ENCODE data around the gene ATP5IF1. TPM values are rescaled to one million over a fixed set of nuclear protein-coding genes. Genes with fewer than 3 reads are reported as not detected.

The ATP5IF1 gene
- total and polyA plus RNA-seq, 4 experiments from 2014 or later = 111 to 743 (median 247) TPM

- H3K9me3 ChIP-seq (ENCODE audit: control insufficient read depth in 1 of 2, low read length in 2 of 2) = no peaks in the 10 kb centered on the region
- ChIA-PET POLR2A (ENCODE audit: partially characterized antibody) (no interaction called here), CTCF (ENCODE audit: partially characterized antibody) (interaction anchor here (0.6 to 2.5 kb wide), 4 partner anchors 12 to 339 kb away, joined by 3 to 9 read pairs (median 4); no protein-coding TSS in a partner anchor)
- Mint-ChIP-seq H3K27me3 (no peaks in the 10 kb centered on the region), H3K27ac (no peak overlapping the region), H3K4me3 (peak overlapping the region in 3 of 8 donors; percentile 25 to 57 (median 52)), H3K36me3 (peaks cover 35 to 46% of the 10 kb centered on the region in 2 donors), H3K9me3 (peaks cover 0 to 14% (median 7%) of the 10 kb centered on the region in 8 donors), H3K4me1 (peaks cover 30 to 53% (median 42%) of the 10 kb centered on the region in 4 donors)
- DNase-seq = no peak
- H3K27me3 ChIP-seq (ENCODE audit: insufficient read depth, low read length) = no peaks in the 10 kb centered on the region
- peaks cover 7% of the 10 kb centered on the region for H3K36me3 ChIP-seq (ENCODE audit: insufficient read depth, low read length)
- no peak overlapping the region for H3K4me3 ChIP-seq (ENCODE audit: low read length in 2 of 2)
- H3K4me1 ChIP-seq (ENCODE audit: insufficient read depth, low read length) = peaks cover 49% of the 10 kb centered on the region
- H3K27ac ChIP-seq (ENCODE audit: low read depth, low read length) = no peak overlapping the region
- intact Hi-C loops (cut with micrococcal nuclease) = no loop called here
Observed at GRCh38 chr1:28196330-28196729, 39.6 kb upstream of the ATP5IF1 start.

- Mint-ChIP-seq H3K27me3 (no peaks in the 10 kb centered on the region), H3K27ac (peak overlapping the region in 3 of 7 donors; percentile 55 to 66 (median 60)), H3K9me3 (peaks cover 0 to 14% (median 7%) of the 10 kb centered on the region in 8 donors), H3K4me1 (peaks cover 30 to 53% (median 42%) of the 10 kb centered on the region in 4 donors), H3K36me3 (peaks cover 39 to 52% of the 10 kb centered on the region in 2 donors), H3K4me3 (peak overlapping the region in 4 of 8 donors; percentile 9 to 62 (median 38))
- intact Hi-C loops (cut with micrococcal nuclease) = no loop called here
- peaks cover 49% of the 10 kb centered on the region for H3K4me1 ChIP-seq (ENCODE audit: insufficient read depth, low read length)
- no peaks in the 10 kb centered on the region for H3K27me3 ChIP-seq (ENCODE audit: insufficient read depth, low read length)
- no peak for DNase-seq
- ChIA-PET CTCF (ENCODE audit: partially characterized antibody) (interaction anchor here (0.7 kb wide), 1 partner anchor 380 kb away, joined by 3 read pairs; no protein-coding TSS in a partner anchor), POLR2A (ENCODE audit: partially characterized antibody) (interaction anchor here (0.6 kb wide), 1 partner anchor 428 kb away, joined by 4 read pairs; no protein-coding TSS in a partner anchor)
- H3K27ac ChIP-seq (ENCODE audit: low read depth, low read length) = no peak overlapping the region
- H3K4me3 ChIP-seq (ENCODE audit: low read length in 2 of 2) = peak overlapping the region in 1 of 2 donors; percentile 29
- H3K9me3 ChIP-seq (ENCODE audit: control insufficient read depth in 1 of 2, low read length in 2 of 2) = no peaks in the 10 kb centered on the region
- peaks cover 8% of the 10 kb centered on the region for H3K36me3 ChIP-seq (ENCODE audit: insufficient read depth, low read length)
Observed at GRCh38 chr1:28197682-28198415, 38.1 kb upstream of the ATP5IF1 start.

- Histone ChIP-seq H3K27me3 (ENCODE audit: insufficient read depth, low read length) (no peaks in the 10 kb centered on the region), H3K4me3 (ENCODE audit: low read length in 2 of 2) (no peak overlapping the region), H3K36me3 (ENCODE audit: insufficient read depth, low read length) (peaks cover 21% of the 10 kb centered on the region), H3K9me3 (ENCODE audit: control insufficient read depth in 1 of 2, low read length in 2 of 2) (no peaks in the 10 kb centered on the region), H3K4me1 (ENCODE audit: insufficient read depth, low read length) (peaks cover 49% of the 10 kb centered on the region), H3K27ac (ENCODE audit: low read depth, low read length) (peak overlapping the region; percentile 8)
- intact Hi-C loops (cut with micrococcal nuclease) = loop anchor here (1.0 kb wide), 1 partner anchor 108 kb away; no protein-coding TSS in a partner anchor
- CTCF ChIA-PET (ENCODE audit: partially characterized antibody) = interaction anchor here (0.8 to 1.7 kb wide), 3 partner anchors 10 to 114 kb away, joined by 3 to 9 read pairs (median 3); partner anchors contain the start of gene EYA3
- Mint-ChIP-seq H3K27me3 (no peaks in the 10 kb centered on the region), H3K36me3 (peaks cover 54 to 59% of the 10 kb centered on the region in 2 donors), H3K4me1 (peaks cover 29 to 47% (median 41%) of the 10 kb centered on the region in 4 donors), H3K9me3 (peaks cover 0 to 14% (median 7%) of the 10 kb centered on the region in 8 donors), H3K27ac (peak overlapping the region; percentile 43 to 95 (median 84)), H3K4me3 (peak overlapping the region; percentile 38 to 86 (median 78))
- POLR2A ChIA-PET (ENCODE audit: partially characterized antibody) = interaction anchor here (0.5 to 2.0 kb wide), 11 partner anchors 9 to 239 kb away, joined by 3 to 9 read pairs (median 4); partner anchors contain the start of genes DNAJC8, EYA3, MED18 and XKR8
- peak; percentile 76 to 82 (median 80) for DNase-seq
Observed at GRCh38 chr1:28199328-28200233, 36.3 kb upstream of the ATP5IF1 start.

GRCh38 chr1:28200234-28200873 is 35.6 kb upstream of the ATP5IF1 start:
- H3K36me3 ChIP-seq (ENCODE audit: insufficient read depth, low read length) = peaks cover 24% of the 10 kb centered on the region
- intact Hi-C loops (cut with micrococcal nuclease) = no loop called here
- CTCF ChIA-PET (ENCODE audit: partially characterized antibody) = interaction anchor here (0.8 to 1.7 kb wide), 2 partner anchors 9 to 111 kb away, joined by 3 to 9 read pairs; partner anchors contain the start of gene EYA3
- Mint-ChIP-seq H3K9me3 (peaks cover 0 to 14% (median 7%) of the 10 kb centered on the region in 8 donors), H3K27ac (peak overlapping the region; percentile 10 to 92 (median 70)), H3K4me1 (peaks cover 29 to 47% (median 41%) of the 10 kb centered on the region in 4 donors), H3K36me3 (peaks cover 59 to 62% of the 10 kb centered on the region in 2 donors), H3K4me3 (peak overlapping the region; percentile 26 to 72 (median 61)), H3K27me3 (no peaks in the 10 kb centered on the region)
- peaks cover 49% of the 10 kb centered on the region for H3K4me1 ChIP-seq (ENCODE audit: insufficient read depth, low read length)
- H3K27ac ChIP-seq (ENCODE audit: low read depth, low read length) = no peak overlapping the region
- H3K4me3 ChIP-seq (ENCODE audit: low read length in 2 of 2) = no peak overlapping the region
- no peak for DNase-seq
- POLR2A ChIA-PET (ENCODE audit: partially characterized antibody) = interaction anchor here (1.1 to 2.0 kb wide), 5 partner anchors 8 to 112 kb away, joined by 4 to 9 read pairs (median 7); partner anchors contain the start of gene EYA3
- H3K9me3 ChIP-seq (ENCODE audit: control insufficient read depth in 1 of 2, low read length in 2 of 2) = no peaks in the 10 kb centered on the region
- no peaks in the 10 kb centered on the region for H3K27me3 ChIP-seq (ENCODE audit: insufficient read depth, low read length)

- Histone ChIP-seq H3K4me3 (ENCODE audit: low read length in 2 of 2) (no peak overlapping the region), H3K4me1 (ENCODE audit: insufficient read depth, low read length) (peaks cover 10% of the 10 kb centered on the region), H3K9me3 (ENCODE audit: control insufficient read depth in 1 of 2, low read length in 2 of 2) (no peaks in the 10 kb centered on the region), H3K36me3 (ENCODE audit: insufficient read depth, low read length) (peaks cover 44% of the 10 kb centered on the region), H3K27ac (ENCODE audit: low read depth, low read length) (no peak overlapping the region), H3K27me3 (ENCODE audit: insufficient read depth, low read length) (no peaks in the 10 kb centered on the region)
- H3K4me3 Mint-ChIP-seq = no peak overlapping the region
- CTCF ChIA-PET (ENCODE audit: partially characterized antibody) = interaction anchor here (6.3 kb wide), 1 partner anchor 115 kb away, joined by 90 read pairs; the partner anchor contains the start of gene EYA3
- H3K36me3 Mint-ChIP-seq = peaks cover 46 to 69% of the 10 kb centered on the region in 2 donors
- no peaks in the 10 kb centered on the region for H3K27me3 Mint-ChIP-seq
- POLR2A ChIA-PET (ENCODE audit: partially characterized antibody) = no interaction called here
- H3K4me1 Mint-ChIP-seq = peaks cover 12 to 22% (median 16%) of the 10 kb centered on the region in 4 donors
- no peak for DNase-seq
- no peak overlapping the region for H3K27ac Mint-ChIP-seq
- intact Hi-C loops (cut with micrococcal nuclease) = no loop called here
- peaks cover 0 to 2% (median 0%) of the 10 kb centered on the region in 8 donors for H3K9me3 Mint-ChIP-seq
Observed at GRCh38 chr1:28205243-28205642, 30.7 kb upstream of the ATP5IF1 start.

GRCh38 chr1:28208818-28209441 is 27.0 kb upstream of the ATP5IF1 start:
- Histone ChIP-seq H3K9me3 (ENCODE audit: control insufficient read depth in 1 of 2, low read length in 2 of 2) (no peaks in the 10 kb centered on the region), H3K4me1 (ENCODE audit: insufficient read depth, low read length) (no peaks in the 10 kb centered on the region), H3K27ac (ENCODE audit: low read depth, low read length) (no peak overlapping the region), H3K4me3 (ENCODE audit: low read length in 2 of 2) (no peak overlapping the region), H3K36me3 (ENCODE audit: insufficient read depth, low read length) (peaks cover 43% of the 10 kb centered on the region), H3K27me3 (ENCODE audit: insufficient read depth, low read length) (no peaks in the 10 kb centered on the region)
- Mint-ChIP-seq H3K27me3 (no peaks in the 10 kb centered on the region), H3K27ac (peak overlapping the region in 2 of 7 donors; percentile 20 to 44), H3K4me3 (no peak overlapping the region), H3K4me1 (peaks cover 8 to 10% (median 9%) of the 10 kb centered on the region in 4 donors), H3K36me3 (peaks cover 20 to 64% of the 10 kb centered on the region in 2 donors), H3K9me3 (peaks cover 0 to 1% (median 0%) of the 10 kb centered on the region in 8 donors)
- POLR2A ChIA-PET (ENCODE audit: partially characterized antibody) = interaction anchor here (0.8 to 2.0 kb wide), 6 partner anchors 9 to 379 kb away, joined by 3 to 12 read pairs (median 4); partner anchors contain the start of genes ATP5IF1 and PPP1R8
- DNase-seq = peak; percentile 63 to 69 (median 65)
- intact Hi-C loops (cut with micrococcal nuclease) = loop anchor here (1.0 to 2.0 kb wide), 2 partner anchors 118 to 350 kb away; no protein-coding TSS in a partner anchor
- CTCF ChIA-PET (ENCODE audit: partially characterized antibody) = interaction anchor here (0.6 to 6.3 kb wide), 12 partner anchors 9 to 351 kb away, joined by 3 to 90 read pairs (median 4); partner anchors contain the start of gene EYA3

Measured in CD4-positive, alpha-beta memory T cell (primary cell).